Pulmonary artery endothelial cell (primary cell): Measurements from ENCODE around the gene FAR2. TPM values are rescaled to one million over a fixed set of nuclear protein-coding genes. Genes with fewer than 3 reads are reported as not detected.

ENCODE experiments used
- DNase-seq: peaks from one replicate; pipeline ENCODE4 v3.0.0-alpha.2; 2011; ENCODE audit warnings: low read depth, low spot score
- total RNA-seq: library from RNA; depleted of rRNA; stranded (reverse); fragments of >200 nt; gene quantifications from 2 replicates; pipeline ENCODE4 v1.2.3, GENCODE V29; 2014

Gene FAR2
- total RNA-seq, 1 donor from 2014 or later = 64.4 TPM

GRCh38 chr12:29204521-29204920, 55.4 kb downstream of the FAR2 start:
- no peak for DNase-seq

- DNase-seq = peak; percentile 45
Observed at GRCh38 chr12:29207120-29207519, 58.0 kb downstream of the FAR2 start.

DNA sequence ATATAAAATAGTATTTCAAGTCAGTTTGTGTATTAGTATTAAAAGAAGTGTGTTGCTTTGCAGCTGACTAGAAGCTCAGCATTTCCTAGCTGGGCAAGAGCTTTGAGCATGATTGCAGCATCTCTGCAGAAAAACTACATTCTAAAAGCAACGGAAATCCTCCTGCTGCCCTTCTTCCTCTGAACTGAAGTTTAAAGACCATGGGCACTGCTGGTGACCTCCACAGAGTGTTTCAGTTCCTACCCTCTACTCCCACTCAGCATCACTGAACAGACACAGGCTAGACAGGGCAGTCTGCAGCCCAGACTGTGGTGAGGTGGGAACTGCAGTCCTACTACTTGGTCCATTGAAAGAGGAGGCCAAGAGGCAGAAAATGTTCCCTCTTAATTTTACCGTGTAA, 59.0 kb downstream of the FAR2 start:
- DNase-seq = no peak

- DNase-seq = no peak
Observed at GRCh38 chr12:29208936-29209701, 60.0 kb downstream of the FAR2 start.

- DNase-seq = no peak
Observed at GRCh38 chr12:29211696-29212095, 62.6 kb downstream of the FAR2 start.

GRCh38 chr12:29212682-29213403, 63.8 kb downstream of the FAR2 start:
- DNase-seq = no peak

DNA sequence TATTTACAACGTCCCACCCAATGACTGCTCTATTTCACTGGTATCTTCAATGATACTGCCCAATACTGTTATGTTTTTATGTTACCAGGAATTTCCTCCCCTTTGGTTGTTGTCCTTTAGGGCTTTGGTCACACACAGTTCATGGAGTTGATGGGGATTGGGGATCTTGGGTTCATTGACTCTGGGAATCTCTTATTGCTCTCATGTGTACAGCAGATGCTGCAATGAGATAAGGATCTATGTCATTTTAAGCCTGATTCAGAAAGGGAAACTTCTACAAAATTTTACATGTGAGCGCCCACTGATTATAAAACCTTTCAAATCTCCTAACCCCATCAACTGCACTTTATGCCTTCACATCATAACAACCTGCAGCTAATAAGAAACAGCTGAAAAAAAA, 67.2 kb downstream of the FAR2 start:
- no peak for DNase-seq

DNA sequence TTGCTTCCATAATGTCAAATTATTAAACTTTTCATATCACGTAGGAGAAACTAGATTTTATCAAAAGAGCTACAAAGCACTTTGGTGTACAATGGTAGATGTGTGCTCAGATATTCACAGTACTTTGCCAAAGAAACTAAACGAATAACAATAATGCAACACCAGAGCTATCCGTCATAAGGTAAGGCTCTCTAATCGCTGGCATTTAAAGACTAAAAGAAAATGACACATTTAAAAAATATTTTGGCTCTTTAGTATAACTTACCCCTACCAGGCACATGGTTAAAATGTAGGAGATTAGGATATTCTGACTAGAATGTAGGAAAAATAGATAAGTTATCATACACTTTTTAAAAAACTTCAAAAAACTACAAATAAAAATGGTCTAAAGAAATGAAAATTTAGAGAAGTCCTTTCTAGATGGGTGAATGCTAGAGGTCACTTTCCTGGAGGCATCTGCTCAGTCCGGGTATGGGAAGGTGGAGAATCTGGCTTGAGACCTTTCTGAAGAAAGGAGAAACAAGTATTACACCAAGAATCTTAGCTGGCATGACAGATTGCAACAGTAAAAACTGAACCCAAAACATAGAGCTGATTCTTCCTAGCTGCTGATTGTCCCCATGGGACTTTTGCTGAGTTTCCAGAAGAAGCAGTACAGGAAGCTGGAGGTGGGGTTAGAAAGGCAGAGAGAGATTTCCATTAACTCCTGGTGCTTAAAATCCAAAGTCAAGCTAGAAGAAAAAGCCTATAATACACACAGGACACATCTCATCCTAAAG, 67.9 kb downstream of the FAR2 start:
- no peak for DNase-seq

DNA sequence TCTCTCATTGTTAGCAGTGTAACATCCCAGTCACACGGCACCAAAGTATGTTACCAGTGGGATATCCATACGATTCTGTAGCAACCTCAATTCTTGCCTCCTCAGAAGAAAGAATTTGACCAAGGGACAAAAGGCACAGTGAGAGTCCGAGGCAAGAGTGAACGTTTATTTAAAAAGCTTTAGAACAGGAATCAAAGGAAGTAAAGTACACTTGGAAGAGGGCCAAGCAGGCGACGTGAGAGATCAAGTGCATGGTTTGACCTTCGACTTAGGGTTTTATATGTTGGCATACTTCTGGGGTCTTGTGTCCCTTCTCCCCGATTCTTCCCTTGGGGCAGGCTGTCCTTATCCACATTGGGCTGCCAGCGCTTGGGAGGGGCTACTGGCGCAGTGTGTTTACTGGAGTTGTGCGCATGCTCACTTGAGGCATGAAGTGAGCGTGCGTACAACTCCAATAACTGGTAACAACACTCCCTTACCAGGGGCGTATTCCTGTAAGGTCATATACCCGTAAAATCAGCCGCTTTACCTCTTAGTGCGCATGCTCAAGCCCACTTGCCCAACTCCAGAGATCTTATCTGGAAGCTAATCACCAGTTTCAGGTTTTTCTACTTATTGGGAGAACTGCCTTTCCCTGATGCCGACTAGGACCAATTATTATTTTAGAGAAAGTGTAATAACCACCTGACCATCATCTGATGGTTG, 71.7 kb downstream of the FAR2 start:
- DNase-seq = no peak

DNA sequence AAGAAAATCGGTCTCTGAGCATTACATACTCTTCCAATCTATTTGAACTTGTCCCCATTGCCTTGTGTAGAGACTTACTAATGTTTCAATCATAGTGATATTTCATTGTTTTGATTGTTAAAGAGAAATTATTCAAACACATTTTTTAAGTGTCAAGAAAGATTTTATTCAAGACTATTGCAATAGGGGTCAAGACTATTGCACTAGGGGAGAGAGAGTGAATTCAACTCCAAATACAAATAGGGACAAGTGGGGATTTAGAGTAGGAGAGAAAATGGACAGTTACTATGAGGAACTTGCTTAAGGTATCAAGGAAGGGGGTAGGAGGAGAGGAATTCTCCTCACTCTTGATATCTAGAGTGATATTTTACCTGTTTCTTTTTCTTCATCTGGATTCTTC, 73.1 kb downstream of the FAR2 start:
- DNase-seq = no peak

GRCh38 chr12:29223426-29223825, 74.3 kb downstream of the FAR2 start:
- no peak for DNase-seq

- no peak for DNase-seq
Observed at GRCh38 chr12:29223956-29224543, 75.0 kb downstream of the FAR2 start.

GRCh38 chr12:29224572-29224971, 75.5 kb downstream of the FAR2 start:
- DNase-seq = no peak

- DNase-seq = no peak
Observed at GRCh38 chr12:29225834-29226233, 76.8 kb downstream of the FAR2 start.

DNA sequence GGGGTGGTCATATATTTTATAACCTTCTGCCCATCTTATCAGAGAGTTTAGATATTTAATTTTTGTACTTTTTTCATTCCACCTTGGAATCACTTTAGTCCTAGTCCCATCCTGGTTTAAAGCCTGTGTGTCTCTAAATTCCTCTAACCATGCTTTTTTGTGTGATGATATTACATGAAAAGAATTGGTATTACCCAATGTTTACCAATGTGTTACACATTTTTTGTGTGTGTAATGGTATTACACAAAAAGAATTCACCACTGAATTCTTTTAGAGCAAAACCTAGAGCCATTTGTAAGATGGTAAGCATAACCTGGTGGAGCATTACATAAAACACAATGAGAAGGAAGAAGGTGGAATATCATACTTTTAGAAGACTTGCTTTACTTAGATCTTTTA, 77.5 kb downstream of the FAR2 start:
- DNase-seq = no peak

- no peak for DNase-seq
Observed at GRCh38 chr12:29228474-29229157, 79.5 kb downstream of the FAR2 start.

GRCh38 chr12:29229158-29229505, 80.1 kb downstream of the FAR2 start:
- DNase-seq = no peak

GRCh38 chr12:29229937-29230336, 80.9 kb downstream of the FAR2 start:
- no peak for DNase-seq

DNA sequence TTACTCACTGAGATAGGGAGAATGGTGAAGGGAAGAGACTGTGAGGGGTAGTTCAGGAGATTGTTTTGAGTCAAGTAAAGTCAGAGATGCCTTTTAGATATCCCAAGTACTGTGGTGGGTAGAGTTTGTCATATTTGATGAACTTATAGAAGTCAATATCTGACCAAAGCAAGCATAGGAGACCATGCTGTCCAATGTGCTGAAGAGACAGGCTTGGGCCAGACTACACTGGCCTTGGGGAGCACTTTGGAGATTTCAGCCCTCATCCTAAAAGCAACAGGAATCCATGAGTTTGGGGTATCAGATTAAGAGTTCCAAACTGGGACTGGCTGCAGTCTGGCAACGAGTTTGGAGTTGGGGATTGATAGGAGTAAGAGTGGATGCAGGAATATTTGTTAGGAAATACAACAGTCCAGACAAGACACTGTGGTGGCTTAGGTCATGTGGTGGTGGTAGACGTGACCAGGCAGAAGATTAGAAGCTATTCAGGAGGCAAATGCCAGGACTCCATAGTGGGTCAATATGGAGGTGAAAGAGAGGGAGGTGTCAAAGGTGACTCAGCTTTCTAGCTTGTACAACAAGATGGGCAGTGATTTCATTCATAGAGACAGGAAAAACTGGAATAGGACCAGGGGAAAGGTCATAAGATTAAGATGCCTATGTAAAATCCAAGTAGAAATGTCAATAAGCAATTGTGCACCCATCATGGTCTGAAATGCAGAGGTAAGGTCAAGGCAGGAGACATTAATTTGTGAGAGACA, 81.9 kb downstream of the FAR2 start:
- DNase-seq = no peak

DNA sequence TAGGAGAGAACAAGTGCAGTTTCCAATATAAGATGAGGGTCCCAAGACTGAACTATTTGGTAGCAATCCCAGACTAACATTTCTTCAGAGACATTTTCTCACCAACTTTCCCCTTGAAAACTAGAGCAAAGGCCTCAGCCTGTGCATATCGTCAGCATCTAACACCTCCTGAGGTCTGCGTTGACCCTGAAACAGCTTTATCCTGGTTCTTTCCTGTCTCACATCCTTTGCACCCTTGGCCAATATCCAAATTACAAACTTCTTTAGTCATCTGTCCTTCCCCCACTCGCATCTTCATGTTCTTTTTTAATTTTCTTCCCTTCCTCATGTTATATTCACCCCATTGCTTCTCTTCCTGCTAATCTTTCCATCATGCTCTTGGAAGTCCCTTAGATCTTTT, 83.0 kb downstream of the FAR2 start:
- no peak for DNase-seq
